Bronchial epithelial cell (primary cell): Measurements from ENCODE around the gene ATP6V0A4. TPM values are rescaled to one million over a fixed set of nuclear protein-coding genes. Genes with fewer than 3 reads are reported as not detected.

Source experiments
- DNase-seq: peaks from one replicate; pipeline ENCODE4 v3.0.0-alpha.2; 2010; ENCODE audit warnings: low read depth
- FAIRE-seq: peaks from 2 replicates; lab custom pipeline; 2011; peaks lifted over from hg19 to GRCh38; lab: Jason Lieb, UNC
- H3K27me3 ChIP-seq: 2 replicates; pipeline ENCODE4 v1.5.1; 2011; ENCODE audit warnings: low read length; ENCODE audit not compliant: control insufficient read depth, insufficient read depth
- H3K36me3 ChIP-seq: 2 replicates; pipeline ENCODE4 v1.5.1; 2011; ENCODE audit warnings: low read length; ENCODE audit not compliant: control insufficient read depth, insufficient read depth
- H3K4me3 ChIP-seq: 2 replicates; pipeline ENCODE4 v1.5.1; 2011; ENCODE audit warnings: mild to moderate bottlenecking, low read depth, low read length, control low read depth
- CTCF ChIP-seq: IDR thresholded peaks from 2 replicates; pipeline ENCODE4 v1.5.1; 2011; ENCODE audit warnings: mild to moderate bottlenecking, moderate library complexity, low read length, control low read depth, inconsistent platforms; ENCODE audit not compliant: insufficient read depth, severe bottlenecking
- total RNA-seq: library from RNA; depleted of rRNA; stranded (reverse); fragments of >200 nt; gene quantifications from 2 replicates; pipeline ENCODE4 v1.2.1, GENCODE V29; 2014

Gene ATP6V0A4
- total RNA-seq, 1 donor from 2014 or later, result not detected

GRCh38 chr7:138753610-138754009 is 44.4 kb downstream of the ATP6V0A4 start:
- FAIRE-seq (no peak), DNase-seq (no peak)
- no peak overlapping the region for H3K4me3 ChIP-seq
- no peaks in the 10 kb centered on the region for H3K36me3 ChIP-seq
- H3K27me3 ChIP-seq, result no peaks in the 10 kb centered on the region
- TF ChIP-seq CTCF, result no peak

GRCh38 chr7:138753150-138753518 is 44.9 kb downstream of the ATP6V0A4 start:
- no peak overlapping the region for H3K4me3 ChIP-seq
- H3K27me3 ChIP-seq, result no peaks in the 10 kb centered on the region
- no peaks in the 10 kb centered on the region for H3K36me3 ChIP-seq
- no peak for TF ChIP-seq CTCF
- DNase-seq (no peak), FAIRE-seq (no peak)

- H3K4me3 ChIP-seq, result no peak overlapping the region
- H3K36me3 ChIP-seq, result no peaks in the 10 kb centered on the region
- peak; percentile 62 for DNase-seq
- H3K27me3 ChIP-seq, result no peaks in the 10 kb centered on the region
- no peak for FAIRE-seq
- no peak for TF ChIP-seq CTCF
These were observed 45.4 kb downstream of the ATP6V0A4 start for GRCh38 chr7:138752518-138753149.

GRCh38 chr7:138750901-138751464 is 47.0 kb downstream of the ATP6V0A4 start:
- Histone ChIP-seq H3K36me3 (no peaks in the 10 kb centered on the region), H3K27me3 (no peaks in the 10 kb centered on the region), H3K4me3 (no peak overlapping the region)
- FAIRE-seq (no peak), DNase-seq (no peak)
- no peak for TF ChIP-seq CTCF

- Histone ChIP-seq H3K36me3 (no peaks in the 10 kb centered on the region), H3K4me3 (no peak overlapping the region), H3K27me3 (no peaks in the 10 kb centered on the region)
- no peak for TF ChIP-seq CTCF
- DNase-seq (no peak), FAIRE-seq (no peak)
These were observed 47.5 kb downstream of the ATP6V0A4 start for GRCh38 chr7:138750473-138750872.

GRCh38 chr7:138749960-138750359 is 48.0 kb downstream of the ATP6V0A4 start:
- no peak for TF ChIP-seq CTCF
- DNase-seq, result no peak
- Histone ChIP-seq H3K36me3 (no peaks in the 10 kb centered on the region), H3K27me3 (no peaks in the 10 kb centered on the region), H3K4me3 (no peak overlapping the region)
- FAIRE-seq, result no peak
